Measurements from ENCODE around the gene LATS2.

The LATS2 gene

DNA sequence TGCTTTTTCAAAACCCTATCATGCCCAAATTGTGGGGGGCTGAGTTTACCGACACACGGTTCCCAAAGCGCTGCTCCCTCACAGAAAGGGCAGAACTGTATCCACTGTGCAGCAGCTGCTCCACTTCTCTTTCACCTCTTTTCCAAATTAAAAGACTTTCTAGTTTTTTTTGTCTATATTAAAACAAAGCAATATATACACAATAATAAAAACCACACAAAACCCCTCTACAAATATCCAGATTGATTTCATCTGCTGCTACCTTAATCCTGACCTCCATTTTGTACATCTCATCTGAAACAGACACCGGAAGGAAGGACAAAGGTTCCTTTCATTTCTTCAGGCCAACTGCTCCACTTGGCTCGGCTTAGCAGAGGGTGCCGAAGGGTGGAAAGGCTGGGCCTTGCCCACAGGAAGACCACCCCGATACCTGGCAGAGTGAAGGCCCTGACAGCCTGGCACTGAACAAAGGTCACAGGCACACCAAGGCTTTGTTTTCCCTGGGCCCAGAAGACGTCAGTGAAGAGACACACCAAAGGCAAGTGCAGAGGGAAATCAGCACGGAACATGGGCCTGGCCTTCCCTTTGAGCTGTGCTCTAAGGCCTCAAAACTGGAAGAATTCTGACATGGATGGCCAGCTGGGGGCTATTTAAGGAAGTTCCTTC lies 71.6 kb downstream of the LATS2 start:
- no peaks in the 10 kb centered on the region for H3K9me3 ChIP-seq (ENCODE audit: control insufficient read depth, insufficient read depth, low read depth, low read length)
- no peaks in the 10 kb centered on the region for H3K27me3 ChIP-seq (ENCODE audit: control insufficient read depth, insufficient read depth, low read length)
- H3K36me3 ChIP-seq (ENCODE audit: control insufficient read depth, insufficient read depth, low read length) = peaks cover 69% of the 10 kb centered on the region
- no peak overlapping the region for H3K4me3 ChIP-seq (ENCODE audit: low read depth, low read length)
- H3K9ac ChIP-seq (ENCODE audit: low read length) = no peak overlapping the region
- H3K4me1 ChIP-seq (ENCODE audit: control insufficient read depth, insufficient read depth, low read length) = no peaks in the 10 kb centered on the region
- no peak overlapping the region for H3K27ac ChIP-seq (ENCODE audit: low read depth, low read length)

GRCh38 chr13:20988909-20989655 lies 72.3 kb downstream of the LATS2 start:
- H3K27me3 ChIP-seq (ENCODE audit: control insufficient read depth, insufficient read depth, low read length) = no peaks in the 10 kb centered on the region
- no peaks in the 10 kb centered on the region for H3K4me1 ChIP-seq (ENCODE audit: control insufficient read depth, insufficient read depth, low read length)
- H3K36me3 ChIP-seq (ENCODE audit: control insufficient read depth, insufficient read depth, low read length) = peaks cover 71% of the 10 kb centered on the region
- no peaks in the 10 kb centered on the region for H3K9me3 ChIP-seq (ENCODE audit: control insufficient read depth, insufficient read depth, low read depth, low read length)
- no peak overlapping the region for H3K9ac ChIP-seq (ENCODE audit: low read length)
- no peak overlapping the region for H3K4me3 ChIP-seq (ENCODE audit: low read depth, low read length)
- H3K27ac ChIP-seq (ENCODE audit: low read depth, low read length) = no peak overlapping the region

GRCh38 chr13:20988033-20988908 lies 73.1 kb downstream of the LATS2 start:
- Histone ChIP-seq H3K9ac (ENCODE audit: low read length) (no peak overlapping the region), H3K36me3 (ENCODE audit: control insufficient read depth, insufficient read depth, low read length) (peaks cover 73% of the 10 kb centered on the region)

DNA sequence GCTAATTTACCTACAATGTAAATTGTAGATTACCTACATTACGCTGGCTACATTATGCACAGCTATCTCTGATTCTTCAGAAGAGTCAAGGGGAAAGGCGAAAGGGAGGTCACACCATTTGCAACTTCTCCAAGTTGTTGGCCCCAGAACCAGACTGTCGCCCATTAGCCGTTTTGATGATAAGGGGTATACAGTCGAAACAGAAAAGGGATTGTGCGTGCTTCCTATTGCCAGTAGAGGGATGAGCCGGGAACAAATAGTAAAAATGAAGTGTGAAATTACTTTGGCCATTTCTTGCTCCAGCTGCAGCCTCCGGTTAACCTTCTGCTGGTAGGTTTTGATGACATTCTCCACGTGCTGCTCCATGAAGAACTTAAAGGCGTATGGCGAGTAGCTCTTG lies 73.8 kb downstream of the LATS2 start:
- Histone ChIP-seq H3K27me3 (ENCODE audit: control insufficient read depth, insufficient read depth, low read length) (no peaks in the 10 kb centered on the region), H3K9me3 (ENCODE audit: control insufficient read depth, insufficient read depth, low read depth, low read length) (no peaks in the 10 kb centered on the region), H3K9ac (ENCODE audit: low read length) (no peak overlapping the region), H3K27ac (ENCODE audit: low read depth, low read length) (no peak overlapping the region), H3K4me3 (ENCODE audit: low read depth, low read length) (no peak overlapping the region), H3K36me3 (ENCODE audit: control insufficient read depth, insufficient read depth, low read length) (peaks cover 78% of the 10 kb centered on the region), H3K4me1 (ENCODE audit: control insufficient read depth, insufficient read depth, low read length) (no peaks in the 10 kb centered on the region)

More at GRCh38 chr13:20988033-20988908, 73.1 kb downstream of the LATS2 start:
- Histone ChIP-seq H3K4me1 (ENCODE audit: control insufficient read depth, insufficient read depth, low read length) (no peaks in the 10 kb centered on the region), H3K27ac (ENCODE audit: low read depth, low read length) (no peak overlapping the region), H3K4me3 (ENCODE audit: low read depth, low read length) (no peak overlapping the region), H3K9me3 (ENCODE audit: control insufficient read depth, insufficient read depth, low read depth, low read length) (no peaks in the 10 kb centered on the region), H3K27me3 (ENCODE audit: control insufficient read depth, insufficient read depth, low read length) (no peaks in the 10 kb centered on the region)

DNA sequence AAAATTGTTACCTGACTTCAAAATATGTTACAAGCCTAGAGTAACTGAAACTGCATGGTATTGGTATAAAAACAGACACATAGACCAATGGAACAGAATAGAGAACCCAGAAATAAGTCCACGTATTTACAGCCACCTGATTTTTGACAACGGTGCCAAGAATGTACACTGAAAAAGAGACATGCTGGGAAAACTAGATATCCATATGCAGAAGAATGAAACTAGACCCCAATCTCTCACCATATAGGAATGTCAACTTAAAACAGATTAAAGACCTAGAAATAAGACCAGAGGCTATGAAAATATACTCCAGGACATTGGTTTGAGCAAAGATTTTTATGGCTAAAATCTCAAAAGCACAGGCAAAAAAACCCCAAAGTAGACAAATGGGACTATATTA lies 76.5 kb downstream of the LATS2 start:
- H3K4me3 ChIP-seq (ENCODE audit: low read depth, low read length) = no peak overlapping the region
- H3K9me3 ChIP-seq (ENCODE audit: control insufficient read depth, insufficient read depth, low read depth, low read length) = no peaks in the 10 kb centered on the region
- peaks cover 80% of the 10 kb centered on the region for H3K36me3 ChIP-seq (ENCODE audit: control insufficient read depth, insufficient read depth, low read length)
- no peak overlapping the region for H3K9ac ChIP-seq (ENCODE audit: low read length)
- no peak overlapping the region for H3K27ac ChIP-seq (ENCODE audit: low read depth, low read length)
- H3K4me1 ChIP-seq (ENCODE audit: control insufficient read depth, insufficient read depth, low read length) = no peaks in the 10 kb centered on the region
- H3K27me3 ChIP-seq (ENCODE audit: control insufficient read depth, insufficient read depth, low read length) = no peaks in the 10 kb centered on the region

GRCh38 chr13:20983386-20983785 lies 78.0 kb downstream of the LATS2 start:
- no peak overlapping the region for H3K27ac ChIP-seq (ENCODE audit: low read depth, low read length)
- H3K4me1 ChIP-seq (ENCODE audit: control insufficient read depth, insufficient read depth, low read length) = no peaks in the 10 kb centered on the region
- no peak overlapping the region for H3K9ac ChIP-seq (ENCODE audit: low read length)
- H3K36me3 ChIP-seq (ENCODE audit: control insufficient read depth, insufficient read depth, low read length) = peaks cover 79% of the 10 kb centered on the region
- H3K27me3 ChIP-seq (ENCODE audit: control insufficient read depth, insufficient read depth, low read length) = no peaks in the 10 kb centered on the region
- no peaks in the 10 kb centered on the region for H3K9me3 ChIP-seq (ENCODE audit: control insufficient read depth, insufficient read depth, low read depth, low read length)
- no peak overlapping the region for H3K4me3 ChIP-seq (ENCODE audit: low read depth, low read length)

DNA sequence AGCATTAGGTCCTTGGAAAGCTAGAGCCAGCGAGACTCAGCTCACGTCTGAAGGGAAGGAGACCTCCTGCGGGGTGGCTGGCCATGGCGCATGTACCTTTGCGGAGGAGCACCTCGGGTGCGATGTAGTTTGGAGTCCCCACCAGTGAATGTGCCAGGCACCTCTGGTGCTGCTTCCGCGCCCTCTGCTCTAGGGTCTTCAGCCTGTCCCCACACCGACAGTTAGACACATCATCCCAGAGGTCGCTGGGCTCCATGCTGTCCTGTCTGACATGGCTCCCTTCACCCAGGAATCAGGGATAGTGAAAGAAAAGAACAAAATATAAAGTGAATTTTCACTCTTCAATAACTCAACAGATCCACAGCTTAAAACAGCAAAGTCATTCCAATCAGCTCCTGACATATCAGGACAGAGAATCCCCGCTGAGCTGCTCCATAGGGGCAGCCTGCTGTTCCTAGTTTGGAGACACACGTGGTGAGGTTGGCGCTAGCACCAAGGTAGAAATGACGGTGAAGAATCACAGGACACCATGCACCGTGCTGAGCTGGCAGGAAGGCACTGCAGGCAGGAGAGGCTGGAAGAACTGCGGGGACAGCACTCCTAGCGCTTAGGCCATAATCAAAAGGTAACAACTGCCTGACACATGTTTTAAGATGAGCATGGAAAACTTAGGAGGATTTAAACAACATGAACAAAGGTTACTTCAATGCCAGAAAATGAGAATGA lies 79.9 kb downstream of the LATS2 start:
- Histone ChIP-seq H3K36me3 (ENCODE audit: control insufficient read depth, insufficient read depth, low read length) (peaks cover 81% of the 10 kb centered on the region), H3K27ac (ENCODE audit: low read depth, low read length) (no peak overlapping the region)

GRCh38 chr13:20980899-20981298 lies 80.5 kb downstream of the LATS2 start:
- Histone ChIP-seq H3K9me3 (ENCODE audit: control insufficient read depth, insufficient read depth, low read depth, low read length) (no peaks in the 10 kb centered on the region), H3K27me3 (ENCODE audit: control insufficient read depth, insufficient read depth, low read length) (no peaks in the 10 kb centered on the region), H3K4me3 (ENCODE audit: low read depth, low read length) (no peak overlapping the region), H3K4me1 (ENCODE audit: control insufficient read depth, insufficient read depth, low read length) (no peaks in the 10 kb centered on the region), H3K9ac (ENCODE audit: low read length) (no peak overlapping the region), H3K36me3 (ENCODE audit: control insufficient read depth, insufficient read depth, low read length) (peaks cover 81% of the 10 kb centered on the region), H3K27ac (ENCODE audit: low read depth, low read length) (no peak overlapping the region)

More for the DNA sequence above, 79.9 kb downstream of the LATS2 start:
- no peaks in the 10 kb centered on the region for H3K27me3 ChIP-seq (ENCODE audit: control insufficient read depth, insufficient read depth, low read length)
- no peaks in the 10 kb centered on the region for H3K9me3 ChIP-seq (ENCODE audit: control insufficient read depth, insufficient read depth, low read depth, low read length)
- no peak overlapping the region for H3K9ac ChIP-seq (ENCODE audit: low read length)
- H3K4me3 ChIP-seq (ENCODE audit: low read depth, low read length) = no peak overlapping the region
- no peaks in the 10 kb centered on the region for H3K4me1 ChIP-seq (ENCODE audit: control insufficient read depth, insufficient read depth, low read length)

DNA sequence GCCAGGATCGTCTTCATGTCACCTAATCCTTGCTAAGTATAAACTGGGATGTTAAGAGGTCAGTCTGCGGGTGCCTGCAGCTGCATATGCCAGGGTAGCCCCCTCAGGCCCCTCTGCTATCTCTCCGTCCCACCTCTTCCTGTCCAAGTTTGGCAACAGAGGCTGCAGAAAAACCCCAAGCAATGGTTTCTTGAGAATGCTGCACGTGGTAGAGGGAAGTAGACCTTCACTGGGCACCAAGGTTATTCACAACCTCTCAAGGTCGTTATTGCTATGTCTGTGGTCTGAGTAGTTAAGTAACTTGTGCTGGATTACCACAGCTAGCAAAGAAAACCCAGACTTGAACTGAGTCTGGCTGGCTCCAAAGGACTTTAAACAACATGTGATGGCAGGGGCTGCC lies 81.0 kb downstream of the LATS2 start:
- H3K4me1 ChIP-seq (ENCODE audit: control insufficient read depth, insufficient read depth, low read length) = no peaks in the 10 kb centered on the region
- no peak overlapping the region for H3K4me3 ChIP-seq (ENCODE audit: low read depth, low read length)
- H3K9me3 ChIP-seq (ENCODE audit: control insufficient read depth, insufficient read depth, low read depth, low read length) = no peaks in the 10 kb centered on the region
- H3K36me3 ChIP-seq (ENCODE audit: control insufficient read depth, insufficient read depth, low read length) = peaks cover 81% of the 10 kb centered on the region
- no peaks in the 10 kb centered on the region for H3K27me3 ChIP-seq (ENCODE audit: control insufficient read depth, insufficient read depth, low read length)
- no peak overlapping the region for H3K9ac ChIP-seq (ENCODE audit: low read length)
- no peak overlapping the region for H3K27ac ChIP-seq (ENCODE audit: low read depth, low read length)

GRCh38 chr13:20977394-20977793 lies 84.0 kb downstream of the LATS2 start:
- peaks cover 92% of the 10 kb centered on the region for H3K36me3 ChIP-seq (ENCODE audit: control insufficient read depth, insufficient read depth, low read length)
- no peaks in the 10 kb centered on the region for H3K9me3 ChIP-seq (ENCODE audit: control insufficient read depth, insufficient read depth, low read depth, low read length)
- H3K4me3 ChIP-seq (ENCODE audit: low read depth, low read length) = no peak overlapping the region
- H3K4me1 ChIP-seq (ENCODE audit: control insufficient read depth, insufficient read depth, low read length) = no peaks in the 10 kb centered on the region
- H3K9ac ChIP-seq (ENCODE audit: low read length) = no peak overlapping the region
- H3K27me3 ChIP-seq (ENCODE audit: control insufficient read depth, insufficient read depth, low read length) = no peaks in the 10 kb centered on the region
- H3K27ac ChIP-seq (ENCODE audit: low read depth, low read length) = no peak overlapping the region
